NCI-H524 (cell line): ENCODE data around the gene ABCE1.
A peak's percentile ranks its signal among the peaks of the same experiment; 100 is the strongest.

Experiments
- DNase-seq, 2 experiments: peaks; one replicate each; lab custom pipeline; 2025; lab: John Stamatoyannopoulos, UW

ABCE1 gene

GRCh38 chr4:145097821-145098674 lies at the start of gene ABCE1, which contains the start of gene ANAPC10:
ABCE1 (plus strand) TSS chr4:145098311; CDS start chr4:145104413, 6,102 bp downstream.
ANAPC10 (minus strand) TSS chr4:145098196; CDS start chr4:145096099, 2,097 bp downstream.
- DNase-seq: peak; percentile 76 to 89

GRCh38 chr4:145048817-145049216 lies 49.3 kb upstream of the ABCE1 start:
- no peak for DNase-seq

- DNase-seq: no peak
Observed at GRCh38 chr4:145049241-145049640, 48.9 kb upstream of the ABCE1 start.

GRCh38 chr4:145055533-145056257 lies 42.4 kb upstream of the ABCE1 start:
- DNase-seq: no peak

- DNase-seq: no peak
Observed at GRCh38 chr4:145056325-145057130, 41.6 kb upstream of the ABCE1 start.

- no peak for DNase-seq
Observed at GRCh38 chr4:145058256-145058655, 39.9 kb upstream of the ABCE1 start.

GRCh38 chr4:145061318-145061920 lies 36.7 kb upstream of the ABCE1 start:
- DNase-seq: peak; percentile 1 to 38

GRCh38 chr4:145066063-145066501 lies 32.0 kb upstream of the ABCE1 start:
- DNase-seq: no peak

- DNase-seq: no peak
Observed at GRCh38 chr4:145069361-145069760, 28.8 kb upstream of the ABCE1 start.

GRCh38 chr4:145071560-145071959 lies 26.6 kb upstream of the ABCE1 start:
- no peak for DNase-seq

GRCh38 chr4:145075742-145076468 lies 22.2 kb upstream of the ABCE1 start:
- no peak for DNase-seq

- DNase-seq: no peak
Observed at GRCh38 chr4:145076469-145076855, 21.6 kb upstream of the ABCE1 start.

GRCh38 chr4:145081756-145082155 lies 16.4 kb upstream of the ABCE1 start:
- no peak for DNase-seq

- no peak for DNase-seq
Observed at GRCh38 chr4:145083891-145084605, 14.1 kb upstream of the ABCE1 start.

- no peak for DNase-seq
Observed at GRCh38 chr4:145090380-145090779, 7.7 kb upstream of the ABCE1 start.

GRCh38 chr4:145093638-145094037 lies 4.5 kb upstream of the ABCE1 start:
- DNase-seq: no peak

- no peak for DNase-seq
Observed at GRCh38 chr4:145097331-145097820, 735 bp upstream of the ABCE1 start.

- DNase-seq: peak; percentile 8 to 16
Observed at GRCh38 chr4:145098675-145099037, 545 bp downstream of the ABCE1 start.

GRCh38 chr4:145099653-145100052 lies 1.5 kb downstream of the ABCE1 start:
- DNase-seq: no peak

- DNase-seq: no peak
Observed at GRCh38 chr4:145101091-145101490, 3.0 kb downstream of the ABCE1 start.
